GM12878 (cell line): ENCODE measurements around the gene TBPL2. TPM values are rescaled to one million over a fixed set of nuclear protein-coding genes. Genes with fewer than 3 reads are reported as not detected.

Experiments used
- ATAC-seq: fragments of 200-7000 bp; cut with Tn5 transposase; 3 replicates; pipeline ENCODE4 v1.9.1; 2020; ENCODE audit warnings: mild to moderate bottlenecking, moderate library complexity
- BruUV-seq: library from RNA; stranded (reverse); fragments of 400-500 nt; replicated peaks from 2 replicates; lab custom pipeline; 2021; lab: Mats Ljungman, UMichigan
- CTCF ChIA-PET: fragments of 300-600 bp; sonication (Branson Sonifier 250); formaldehyde crosslinking; extraction: SDS; loops from one replicate; lab custom pipeline; 2021; ENCODE audit warnings: inconsistent platforms; lab: Yijun Ruan, JAX
- POLR2A ChIA-PET: fragments of 350-600 bp; formaldehyde crosslinking; extraction: SDS; loops from one replicate; lab custom pipeline; 2021; ENCODE audit warnings: inconsistent platforms; lab: Charles Lee
- RAD21 ChIA-PET: fragments of 300-600 bp; sonication (Branson Sonifier 250); formaldehyde crosslinking; loops from one replicate; lab custom pipeline; 2023; ENCODE audit warnings: antibody characterized with exemption; ENCODE audit not compliant: unreplicated experiment; lab: Charles Lee
- SMC1A ChIA-PET: fragments of 300-600 bp; sonication (Branson Sonifier 250); formaldehyde crosslinking; loops from one replicate; lab custom pipeline; 2023; ENCODE audit not compliant: unreplicated experiment, uncharacterized antibody; lab: Charles Lee
- DNase-seq: peaks from one replicate; pipeline ENCODE4 v3.0.0-alpha.2; 2011; ENCODE audit warnings: low read depth, low spot score
- FAIRE-seq: peaks from 3 replicates; lab custom pipeline; 2011; peaks lifted over from hg19 to GRCh38; lab: Jason Lieb, UNC
- H2AFZ ChIP-seq: 2 replicates; pipeline ENCODE4 v1.6.0; 2011; ENCODE audit warnings: low read depth, low read length, control low read depth; ENCODE audit not compliant: control insufficient read depth
- H3K27ac ChIP-seq: 2 replicates; pipeline ENCODE4 v1.5.1; 2011; ENCODE audit warnings: control low read depth; ENCODE audit not compliant: control insufficient read depth, insufficient read depth
- H3K27me3 ChIP-seq, 2 experiments: replicated peaks in 1 of 2; 2 replicates each; pipeline versions ENCODE4 v1.6.0 to v1.6.1; 2011; ENCODE audit warnings: low read length in 1 of 2; ENCODE audit not compliant: control insufficient read depth in 2 of 2, insufficient read depth in 2 of 2
- H3K36me3 ChIP-seq, 2 experiments: 2 replicates each; pipeline ENCODE4 v1.5.1; 2011; ENCODE audit warnings: low read length in 1 of 2; ENCODE audit not compliant: control insufficient read depth in 2 of 2, insufficient read depth in 2 of 2
- H3K4me1 ChIP-seq: 2 replicates; pipeline ENCODE4 v1.6.1; 2011; ENCODE audit warnings: mild to moderate bottlenecking, low read length, moderate library complexity, mixed read lengths; ENCODE audit not compliant: control insufficient read depth, insufficient read depth
- H3K4me2 ChIP-seq: 2 replicates; pipeline ENCODE4 v1.6.0; 2011; ENCODE audit warnings: control low read depth; ENCODE audit not compliant: control insufficient read depth, insufficient read depth
- H3K4me3 ChIP-seq: fragments of 200-600 bp; sonication (generic); 2 replicates; pipeline ENCODE4 v1.5.1; 2016
- H3K79me2 ChIP-seq: 2 replicates; pipeline ENCODE4 v1.6.0; 2011; ENCODE audit warnings: low read length; ENCODE audit not compliant: control insufficient read depth, insufficient read depth
- H3K9ac ChIP-seq: 2 replicates; pipeline ENCODE4 v1.8.0; 2011; ENCODE audit warnings: low read length, control low read depth, mixed read lengths; ENCODE audit not compliant: control insufficient read depth, insufficient read depth
- H3K9me3 ChIP-seq: replicated peaks from 3 replicates; pipeline ENCODE4 v1.5.1; 2011; ENCODE audit warnings: mild to moderate bottlenecking, low read length; ENCODE audit not compliant: control insufficient read depth, insufficient read depth
- H4K20me1 ChIP-seq: 2 replicates; pipeline ENCODE4 v1.6.0; 2011; ENCODE audit not compliant: control insufficient read depth, insufficient read depth
- ATF7 ChIP-seq: fragments of 450-650 bp; IDR thresholded peaks from 2 replicates; pipeline ENCODE4 v1.6.1; 2016; ENCODE audit warnings: low read depth, mild to moderate bottlenecking
- CREB1 ChIP-seq: IDR thresholded peaks from 2 replicates; pipeline ENCODE4 v1.6.1; 2012; ENCODE audit warnings: low read depth, mild to moderate bottlenecking, inconsistent platforms
- KDM1A ChIP-seq: fragments of 200-600 bp; sonication (generic); IDR thresholded peaks from 2 replicates; pipeline ENCODE4 v1.6.1; 2016; ENCODE audit warnings: borderline replicate concordance
- WRNIP1 ChIP-seq: IDR thresholded peaks from 2 replicates; pipeline ENCODE4 v1.6.1; 2011; ENCODE audit warnings: low read depth, low read length, improper control_type of control experiment, borderline replicate concordance
- YBX1 ChIP-seq: fragments of 450-650 bp; IDR thresholded peaks from 2 replicates; pipeline ENCODE4 v1.6.1; 2016; ENCODE audit warnings: antibody characterized with exemption
- ZNF24 ChIP-seq: fragments of 450-650 bp; IDR thresholded peaks from 2 replicates; pipeline ENCODE4 v1.6.1; 2017; ENCODE audit warnings: antibody characterized with exemption, mild to moderate bottlenecking
- WGBS: methylation state at CpG from one replicate; pipeline ENCODE4 v1.1.6; 2016; ENCODE audit warnings: low lambda C conversion rate; ENCODE audit not compliant: insufficient replicate concordance, insufficient coverage; ENCODE audit errors: missing lambda C conversion rate; 5-methylcytosine and 5-hydroxymethylcytosine counted together
- in situ Hi-C: fragments of 300-500 bp; cut with MboI; formaldehyde crosslinking; loops from 9 replicates; pipeline ENCODE4 v1.14.3; 2018; ENCODE audit warnings: mixed read lengths
- intact Hi-C: fragments of 100-400 bp; cut with micrococcal nuclease; formaldehyde crosslinking; loops from one replicate; pipeline ENCODE4 v1.14.2; 2022; ENCODE audit not compliant: unreplicated experiment
- polyA plus RNA-seq, 11 experiments: library from polyadenylated mRNA; depleted of rRNA in 4 of 11; unstranded in 6 of 11; stranded (reverse) in 5 of 11; fragments of >200 nt; fragmentation: Nextera tagmentation in 4 of 11; fragmentation: Illumina TruSeq in 1 of 11; extraction: Ambion mirVana in 4 of 11; extraction: Trizol in 1 of 11; gene quantifications; 1 replicate in 1 of 11; 2 replicates in 10 of 11; pipeline versions ENCODE4 v1.2.1 to v1.2.3, GENCODE V29; 2011 to 2016; ENCODE audit warnings: inconsistent platforms in 2 of 11, missing spikeins in 2 of 11, low read depth in 1 of 11
- total RNA-seq, 4 experiments: library from RNA; depleted of rRNA in 3 of 4; stranded (reverse); fragments of >200 nt in 3 of 4; fragmentation: Illumina TruSeq in 1 of 4; extraction: Trizol in 1 of 4; gene quantifications; 2 replicates each; pipeline versions ENCODE4 v1.2.1 to v1.2.3, GENCODE V29; 2013 to 2021
- TF ChIP-seq, protein P1 (sequence below): IDR thresholded peaks from 2 replicates; pipeline ENCODE4 v1.6.1; 2011; ENCODE audit warnings: borderline replicate concordance, low read depth, mild to moderate bottlenecking, moderate library complexity, low read length; ENCODE audit not compliant: insufficient read depth, poor library complexity, severe bottlenecking
- TF ChIP-seq, protein P2 (sequence below): fragments of 450-650 bp; conservative IDR thresholded peaks from 2 replicates; pipeline ENCODE4 v1.6.1; 2017; ENCODE audit warnings: mild to moderate bottlenecking, moderate library complexity

Gene TBPL2
- total and polyA plus RNA-seq, 10 of the 15 experiments (the other 5 are each of a cell fraction or from before 2014, with no cell fraction given) = 0.41 TPM; not detected in 9

- Histone ChIP-seq H3K36me3 (peaks cover 2 to 7% of the 10 kb centered on the region in 2 experiments; a peak in 3 of 4 replicates), H2AFZ (no peak overlapping the region), H4K20me1 (no peaks in the 10 kb centered on the region), H3K9me3 (no peaks in the 10 kb centered on the region), H3K4me3 (no peak overlapping the region), H3K4me1 (no peaks in the 10 kb centered on the region), H3K4me2 (no peak overlapping the region), H3K9ac (no peak overlapping the region), H3K27me3 (no peaks in the 10 kb centered on the region), H3K79me2 (no peaks in the 10 kb centered on the region), H3K27ac (no peak overlapping the region)
- FAIRE-seq = no peak
- intact Hi-C loops (no loop called here), in situ Hi-C loops (no loop called here)
- ATAC-seq = no peak
- DNase-seq = no peak
- ChIA-PET SMC1A (no interaction called here), POLR2A (no interaction called here), CTCF (interaction anchor here (0.9 kb wide), 1 partner anchor 116 kb away, joined by 3 read pairs; no protein-coding TSS in a partner anchor), RAD21 (interaction anchor here (0.7 kb wide), 1 partner anchor 116 kb away, joined by 3 read pairs; no protein-coding TSS in a partner anchor)
- no TSS peak for BruUV-seq
- WGBS = 66% methylated on average over 6 of the region's 6 CpGs
- no peak for TF ChIP-seq CREB1
- TF ChIP-seq, protein P1, sequence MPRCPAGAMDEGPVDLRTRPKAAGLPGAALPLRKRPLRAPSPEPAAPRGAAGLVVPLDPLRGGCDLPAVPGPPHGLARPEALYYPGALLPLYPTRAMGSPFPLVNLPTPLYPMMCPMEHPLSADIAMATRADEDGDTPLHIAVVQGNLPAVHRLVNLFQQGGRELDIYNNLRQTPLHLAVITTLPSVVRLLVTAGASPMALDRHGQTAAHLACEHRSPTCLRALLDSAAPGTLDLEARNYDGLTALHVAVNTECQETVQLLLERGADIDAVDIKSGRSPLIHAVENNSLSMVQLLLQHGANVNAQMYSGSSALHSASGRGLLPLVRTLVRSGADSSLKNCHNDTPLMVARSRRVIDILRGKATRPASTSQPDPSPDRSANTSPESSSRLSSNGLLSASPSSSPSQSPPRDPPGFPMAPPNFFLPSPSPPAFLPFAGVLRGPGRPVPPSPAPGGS = no peak
- TF ChIP-seq KDM1A = no peak
- TF ChIP-seq WRNIP1 = no peak
- TF ChIP-seq YBX1 = no peak
- TF ChIP-seq ZNF24 = no peak
- no peak for TF ChIP-seq ATF7
- TF ChIP-seq, protein P2, sequence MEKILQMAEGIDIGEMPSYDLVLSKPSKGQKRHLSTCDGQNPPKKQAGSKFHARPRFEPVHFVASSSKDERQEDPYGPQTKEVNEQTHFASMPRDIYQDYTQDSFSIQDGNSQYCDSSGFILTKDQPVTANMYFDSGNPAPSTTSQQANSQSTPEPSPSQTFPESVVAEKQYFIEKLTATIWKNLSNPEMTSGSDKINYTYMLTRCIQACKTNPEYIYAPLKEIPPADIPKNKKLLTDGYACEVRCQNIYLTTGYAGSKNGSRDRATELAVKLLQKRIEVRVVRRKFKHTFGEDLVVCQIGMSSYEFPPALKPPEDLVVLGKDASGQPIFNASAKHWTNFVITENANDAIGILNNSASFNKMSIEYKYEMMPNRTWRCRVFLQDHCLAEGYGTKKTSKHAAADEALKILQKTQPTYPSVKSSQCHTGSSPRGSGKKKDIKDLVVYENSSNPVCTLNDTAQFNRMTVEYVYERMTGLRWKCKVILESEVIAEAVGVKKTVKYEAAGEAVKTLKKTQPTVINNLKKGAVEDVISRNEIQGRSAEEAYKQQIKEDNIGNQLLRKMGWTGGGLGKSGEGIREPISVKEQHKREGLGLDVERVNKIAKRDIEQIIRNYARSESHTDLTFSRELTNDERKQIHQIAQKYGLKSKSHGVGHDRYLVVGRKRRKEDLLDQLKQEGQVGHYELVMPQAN = no peak
These were observed 54.2 kb downstream of the TBPL2 start for GRCh38 chr14:55386037-55386808.
